H1 (cell line): ENCODE data around the gene NGFR. TPM values are rescaled to one million over a fixed set of nuclear protein-coding genes. Genes with fewer than 3 reads are reported as not detected.

Experiments
- CTCF ChIA-PET: fragments of 300-600 bp; sonication (Branson Sonifier 250); formaldehyde crosslinking; loops from one replicate; lab custom pipeline; 2021; ENCODE audit not compliant: partially characterized antibody; lab: Charles Lee
- POLR2A ChIA-PET: fragments of 300-600 bp; sonication (Branson Sonifier 250); formaldehyde crosslinking; loops from one replicate; lab custom pipeline; 2021; ENCODE audit warnings: inconsistent platforms; ENCODE audit not compliant: partially characterized antibody; lab: Charles Lee
- DNase-seq, 2 experiments: peaks; one replicate each; pipeline versions ENCODE4 v3.0.0 to v3.0.0-alpha.2; 2010 to 2022; ENCODE audit warnings: low spot score in 2 of 2, low read depth in 1 of 2, mixed read lengths in 1 of 2
- FAIRE-seq: peaks from 2 replicates; lab custom pipeline; 2011; peaks lifted over from hg19 to GRCh38; lab: Jason Lieb, UNC
- H2AFZ ChIP-seq: 2 replicates; pipeline ENCODE4 v1.8.1; 2012; ENCODE audit warnings: low read length, inconsistent platforms
- H2AK5ac ChIP-seq: 2 replicates; pipeline ENCODE4 v1.6.1; 2013; ENCODE audit warnings: low read depth, low read length
- H2BK120ac ChIP-seq: replicated peaks from 2 replicates; pipeline ENCODE3; 2013; ENCODE audit warnings: low read depth, low read length, inconsistent platforms
- H2BK12ac ChIP-seq: 2 replicates; pipeline ENCODE4 v1.6.1; 2013; ENCODE audit warnings: low read depth, low read length
- H2BK15ac ChIP-seq: 2 replicates; pipeline ENCODE4 v1.6.1; 2013; ENCODE audit warnings: low read length
- H2BK20ac ChIP-seq: 2 replicates; pipeline ENCODE4 v1.6.1; 2013; ENCODE audit warnings: low read length
- H2BK5ac ChIP-seq: 2 replicates; pipeline ENCODE4 v1.6.1; 2013; ENCODE audit warnings: low read depth, low read length
- H3K14ac ChIP-seq: 2 replicates; pipeline ENCODE4 v1.6.1; 2013; ENCODE audit warnings: inconsistent platforms; ENCODE audit not compliant: insufficient read length
- H3K18ac ChIP-seq: 2 replicates; pipeline ENCODE4 v1.6.1; 2013; ENCODE audit warnings: low read length; ENCODE audit errors: extremely low read depth
- H3K23ac ChIP-seq: 2 replicates; pipeline ENCODE4 v1.6.1; 2013; ENCODE audit warnings: inconsistent platforms; ENCODE audit not compliant: insufficient read length
- H3K23me2 ChIP-seq: 2 replicates; pipeline ENCODE4 v1.6.1; 2013; ENCODE audit warnings: low read depth, low read length
- H3K27ac ChIP-seq: 2 replicates; pipeline ENCODE4 v1.6.1; 2011; ENCODE audit warnings: low read depth, low read length, inconsistent platforms
- H3K27me3 ChIP-seq, 4 experiments: replicated peaks in 1 of 4; 1 replicate in 1 of 4; 2 replicates in 3 of 4; pipeline versions ENCODE4 v1.6.1 to v1.8.1; 2011 to 2013; ENCODE audit warnings: low read length in 3 of 4, mild to moderate bottlenecking in 3 of 4, inconsistent platforms in 2 of 4, mixed read lengths in 2 of 4, moderate library complexity in 1 of 4; ENCODE audit not compliant: control insufficient read depth in 3 of 4, insufficient read depth in 3 of 4; ENCODE audit errors: extremely low read depth in 1 of 4
- H3K36me3 ChIP-seq, 4 experiments: 2 replicates each; pipeline versions ENCODE4 v1.6.1 to v1.8.1; 2011 to 2013; ENCODE audit warnings: mild to moderate bottlenecking in 4 of 4, low read length in 3 of 4, moderate library complexity in 2 of 4, control low read depth in 1 of 4, inconsistent platforms in 1 of 4; ENCODE audit not compliant: insufficient read depth in 4 of 4, control insufficient read depth in 2 of 4
- H3K4ac ChIP-seq: replicated peaks from 2 replicates; pipeline ENCODE3; 2013; ENCODE audit warnings: low read length, low read depth, mixed read lengths, inconsistent platforms; ENCODE audit not compliant: insufficient read length
- H3K4me1 ChIP-seq, 4 experiments: replicated peaks in 1 of 4; 1 replicate in 1 of 4; 2 replicates in 3 of 4; pipeline versions ENCODE4 v1.6.1 to v1.8.1; 2011 to 2013; ENCODE audit warnings: low read length in 3 of 4, inconsistent platforms in 2 of 4, mixed read lengths in 1 of 4; ENCODE audit not compliant: insufficient read depth in 4 of 4, control insufficient read depth in 3 of 4
- H3K4me2 ChIP-seq, 2 experiments: 2 replicates each; pipeline versions ENCODE4 v1.6.1 to v1.8.1; 2011 to 2013; ENCODE audit warnings: low read depth in 2 of 2, low read length in 2 of 2, control low read depth in 1 of 2, inconsistent platforms in 1 of 2, mild to moderate bottlenecking in 1 of 2; ENCODE audit not compliant: insufficient read depth in 1 of 2
- H3K4me3 ChIP-seq, 4 experiments: fragments of 200-600, 300-600 bp in 1 of 4; sonication (generic), shearing (Covaris generic), sonication (Bioruptor Twin) in 1 of 4; 2 replicates each; pipeline versions ENCODE4 v1.5.1 to v1.8.1; 2011 to 2016; ENCODE audit warnings: low read length in 4 of 4, low read depth in 3 of 4, control low read depth in 2 of 4, inconsistent platforms in 2 of 4, mild to moderate bottlenecking in 2 of 4, mixed read lengths in 1 of 4, moderate library complexity in 1 of 4; ENCODE audit not compliant: insufficient read depth in 2 of 4; ENCODE audit errors: extremely low read depth in 1 of 4
- H3K56ac ChIP-seq: replicated peaks from 2 replicates; pipeline ENCODE3; 2013; ENCODE audit warnings: low read depth, mild to moderate bottlenecking, mixed read lengths, low read length, inconsistent platforms; ENCODE audit not compliant: insufficient read length
- H3K79me1 ChIP-seq: 2 replicates; pipeline ENCODE4 v1.6.1; 2013; ENCODE audit warnings: low read depth, low read length, control low read depth
- H3K79me2 ChIP-seq, 2 experiments: 2 replicates each; pipeline versions ENCODE4 v1.6.1 to v1.8.1; 2012 to 2013; ENCODE audit warnings: low read length in 2 of 2, mild to moderate bottlenecking in 2 of 2, inconsistent platforms in 1 of 2; ENCODE audit not compliant: insufficient read depth in 2 of 2, control insufficient read depth in 1 of 2
- H3K9ac ChIP-seq, 4 experiments: replicated peaks in 1 of 4; 1 replicate in 1 of 4; 2 replicates in 3 of 4; pipeline versions ENCODE4 v1.6.1 to v1.8.1; 2011 to 2013; ENCODE audit warnings: low read depth in 3 of 4, low read length in 3 of 4, control low read depth in 2 of 4, mild to moderate bottlenecking in 2 of 4, moderate library complexity in 2 of 4, inconsistent platforms in 1 of 4; ENCODE audit errors: extremely low read depth in 1 of 4
- H3K9me3 ChIP-seq, 2 experiments: 2 replicates each; pipeline versions ENCODE4 v1.6.1 to v1.8.1; 2012 to 2013; ENCODE audit warnings: mild to moderate bottlenecking in 2 of 2, moderate library complexity in 2 of 2, control low read depth in 1 of 2, inconsistent platforms in 1 of 2, low read depth in 1 of 2, low read length in 1 of 2, mixed read lengths in 1 of 2; ENCODE audit not compliant: insufficient read depth in 2 of 2
- H4K20me1 ChIP-seq, 2 experiments: replicated peaks in 1 of 2; 2 replicates each; pipeline versions ENCODE3 to v1.8.1; 2011 to 2013; ENCODE audit warnings: inconsistent platforms in 2 of 2, low read length in 2 of 2, mild to moderate bottlenecking in 1 of 2; ENCODE audit not compliant: insufficient read depth in 2 of 2, control insufficient read depth in 1 of 2
- H4K5ac ChIP-seq: 2 replicates; pipeline ENCODE4 v1.6.1; 2013; ENCODE audit warnings: low read length, low read depth, mixed read lengths, inconsistent platforms; ENCODE audit not compliant: insufficient read length
- H4K8ac ChIP-seq: 2 replicates; pipeline ENCODE4 v1.8.0; 2013; ENCODE audit warnings: mild to moderate bottlenecking, moderate library complexity, low read length, inconsistent platforms; ENCODE audit not compliant: insufficient read depth; ENCODE audit errors: extremely low read depth
- H4K91ac ChIP-seq: replicated peaks from 2 replicates; pipeline ENCODE3; 2013; ENCODE audit warnings: low read length, mixed read lengths, inconsistent platforms; ENCODE audit not compliant: insufficient read length
- BCL11A ChIP-seq, 2 experiments: IDR thresholded peaks; one replicate each; pipeline ENCODE4 v1.6.1; 2011; ENCODE audit warnings: low read depth in 2 of 2, low read length in 2 of 2, mild to moderate bottlenecking in 2 of 2
- CREB1 ChIP-seq: IDR thresholded peaks from 2 replicates; pipeline ENCODE4 v1.6.1; 2012; ENCODE audit warnings: inconsistent platforms
- EGR1 ChIP-seq: IDR thresholded peaks from 2 replicates; pipeline ENCODE4 v1.6.1; 2011; ENCODE audit warnings: low read depth, low read length, borderline replicate concordance
- GABPA ChIP-seq: IDR thresholded peaks from 2 replicates; pipeline ENCODE4 v1.6.1; 2011; ENCODE audit warnings: mild to moderate bottlenecking, low read length, moderate library complexity, borderline replicate concordance; ENCODE audit not compliant: insufficient read depth
- JUND ChIP-seq: IDR thresholded peaks from 2 replicates; pipeline ENCODE4 v1.6.1; 2011; ENCODE audit warnings: mild to moderate bottlenecking, improper control_type of control experiment, low read length
- KDM1A ChIP-seq: fragments of 200-600, 300-600 bp; sonication (generic); IDR thresholded peaks from 2 replicates; pipeline ENCODE4 v1.7.1; 2016; ENCODE audit warnings: mild to moderate bottlenecking, low read length, borderline replicate concordance
- KDM4A ChIP-seq: IDR thresholded peaks from one replicate; pipeline ENCODE4 v1.7.1; 2012; ENCODE audit warnings: low read depth, mild to moderate bottlenecking, moderate library complexity, low read length, inconsistent platforms; ENCODE audit not compliant: severe bottlenecking
- KDM5A ChIP-seq: fragments of 200-600 bp; IDR thresholded peaks from 2 replicates; pipeline ENCODE4 v1.7.1; 2012; ENCODE audit warnings: mild to moderate bottlenecking, low read length, inconsistent platforms, mixed read lengths
- NRF1 ChIP-seq: IDR thresholded peaks from 2 replicates; pipeline ENCODE4 v1.6.1; 2011; ENCODE audit warnings: mild to moderate bottlenecking, low read depth, low read length, improper control_type of control experiment
- POLR2A ChIP-seq, 2 experiments: IDR thresholded peaks; 1 replicate in 1 of 2; 2 replicates in 1 of 2; pipeline ENCODE4 v1.6.1; 2011; ENCODE audit warnings: low read depth in 2 of 2, low read length in 2 of 2, mild to moderate bottlenecking in 2 of 2; ENCODE audit errors: control extremely low read depth in 1 of 2
- POLR2AphosphoS5 ChIP-seq: IDR thresholded peaks from 2 replicates; pipeline ENCODE4 v1.6.1; 2011; ENCODE audit warnings: low read depth, low read length
- RXRA ChIP-seq: IDR thresholded peaks from 2 replicates; pipeline ENCODE4 v1.6.1; 2011; ENCODE audit warnings: low read depth, mild to moderate bottlenecking, low read length, moderate library complexity; ENCODE audit not compliant: insufficient read depth
- SP1 ChIP-seq: IDR thresholded peaks from 2 replicates; pipeline ENCODE4 v1.6.1; 2011; ENCODE audit warnings: low read depth, low read length
- SP2 ChIP-seq: IDR thresholded peaks from 2 replicates; pipeline ENCODE4 v1.6.1; 2012; ENCODE audit warnings: mild to moderate bottlenecking, low read length, inconsistent platforms
- TBP ChIP-seq: IDR thresholded peaks from 2 replicates; pipeline ENCODE4 v1.6.1; 2011; ENCODE audit warnings: low read depth, low read length, improper control_type of control experiment
- ZNF274 ChIP-seq: IDR thresholded peaks from 2 replicates; pipeline ENCODE4 v1.7.0; 2012; ENCODE audit warnings: low read length, borderline replicate concordance; ENCODE audit errors: extremely low read depth
- WGBS, 2 experiments: shearing (Covaris generic) in 1 of 2; methylation state at CpG; one replicate each; pipeline versions ENCODE4 v1.1.6 to v1.1.7; 2013 to 2015; ENCODE audit warnings: low lambda C conversion rate in 2 of 2, mixed read lengths in 2 of 2, inconsistent platforms in 1 of 2, low coverage in 1 of 2, missing lambda C conversion rate in 1 of 2; ENCODE audit not compliant: insufficient replicate concordance in 2 of 2, insufficient coverage in 1 of 2, insufficient read length in 1 of 2; ENCODE audit errors: extremely low coverage in 1 of 2, missing lambda C conversion rate in 1 of 2; 5-methylcytosine and 5-hydroxymethylcytosine counted together
- polyA plus RNA-seq, 7 experiments: library from polyadenylated mRNA; depleted of rRNA in 3 of 7; stranded (reverse) in 5 of 7; unstranded in 2 of 7; fragments of >200 nt in 5 of 7; fragments of 200-250 nt in 2 of 7; gene quantifications; 1 replicate in 5 of 7; 2 replicates in 1 of 7; 4 replicates in 1 of 7; pipeline versions ENCODE4 v1.2.1 to v1.2.3, GENCODE V29; 2011 to 2013; ENCODE audit warnings: missing spikeins in 2 of 7, mixed read lengths in 2 of 7
- total RNA-seq: library from RNA; stranded (reverse); fragmentation: NEBNext Ultra II Directional; extraction: Animal tissue kit (Norgen Biotek cat#: 25700); gene quantifications from 2 replicates; pipeline ENCODE4 v1.2.1, GENCODE V29; 2021

Gene NGFR
- total and polyA plus RNA-seq, 2 of the 8 experiments (the other 6 are each of a cell fraction or from before 2014, with no cell fraction given): 8.1 to 10.3 TPM

DNA sequence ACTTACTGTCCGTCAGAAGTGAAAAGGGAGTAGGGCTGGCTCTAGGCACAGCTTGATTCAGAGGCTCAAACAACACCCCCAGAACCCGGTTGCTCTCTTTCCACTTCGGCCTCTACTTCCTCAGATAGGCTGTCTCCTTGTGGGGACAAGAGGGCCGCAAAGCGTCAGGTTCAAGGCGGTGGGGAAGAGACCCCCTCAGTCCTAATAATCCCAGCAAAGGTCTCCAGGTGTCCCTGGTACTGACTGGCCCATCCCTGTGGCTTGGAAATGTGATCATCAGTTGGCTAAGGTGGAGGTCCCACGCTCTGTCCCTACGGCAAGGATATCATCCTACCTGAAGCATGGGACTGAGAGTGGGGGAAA, 26.0 kb downstream of the NGFR start:
- no peak overlapping the region for H3K27ac ChIP-seq
- no peak overlapping the region for H2AFZ ChIP-seq
- no peak overlapping the region for H4K5ac ChIP-seq
- H2BK120ac ChIP-seq: no peak overlapping the region
- H2BK15ac ChIP-seq: no peak overlapping the region
- no peak overlapping the region for H4K91ac ChIP-seq
- no peak for FAIRE-seq
- H3K23me2 ChIP-seq: no peaks in the 10 kb centered on the region
- H3K79me1 ChIP-seq: no peaks in the 10 kb centered on the region
- H2BK12ac ChIP-seq: no peak overlapping the region
- H3K79me2 ChIP-seq: no peaks in the 10 kb centered on the region
- H3K56ac ChIP-seq: no peak overlapping the region
- no peak overlapping the region for H4K8ac ChIP-seq
- no peak overlapping the region for H2BK5ac ChIP-seq
- no peak overlapping the region for H3K23ac ChIP-seq
- H2BK20ac ChIP-seq: no peak overlapping the region
- H3K36me3 ChIP-seq: no peaks in the 10 kb centered on the region
- H3K4me1 ChIP-seq: peaks cover 0 to 6% (median 3%) of the 10 kb centered on the region in 4 experiments; a peak in 5 of 7 replicates
- CTCF ChIA-PET: interaction anchor here (1.0 to 4.7 kb wide), 12 partner anchors 8 to 125 kb away, joined by 3 to 44 read pairs (median 4); no protein-coding TSS in a partner anchor
- 85% methylated on average over 8 of the region's 8 CpGs; no CpG with 5 or more reads in 1 of the 2 experiments for WGBS, 2 experiments
- no peaks in the 10 kb centered on the region for H3K9me3 ChIP-seq
- H2AK5ac ChIP-seq: no peak overlapping the region
- no peak overlapping the region for H3K4ac ChIP-seq
- POLR2A ChIA-PET: no interaction called here
- no peak overlapping the region for H3K4me3 ChIP-seq
- H4K20me1 ChIP-seq: no peaks in the 10 kb centered on the region
- no peak for DNase-seq
- no peak overlapping the region for H3K9ac ChIP-seq
- H3K4me2 ChIP-seq: no peak overlapping the region
- TF ChIP-seq KDM1A (no peak), SP2 (no peak), SP1 (no peak), ZNF274 (no peak), NRF1 (no peak), KDM4A (no peak), RXRA (no peak), JUND (no peak), POLR2AphosphoS5 (no peak), EGR1 (no peak), CREB1 (no peak), TBP (no peak), GABPA (no peak), POLR2A (IDR thresholded peaks at IDR 0.05; ENCODE audit: control extremely low read depth in 1 of 2, low read depth in 2 of 2, low read length in 2 of 2) (no peak), BCL11A (IDR thresholded peaks at IDR 0.05; ENCODE audit: low read depth in 2 of 2, low read length in 2 of 2) (no peak), KDM5A (no peak)
- TF ChIP-seq, all 59 proteins: peak for 0
- no peak overlapping the region for H3K14ac ChIP-seq
- H3K18ac ChIP-seq: no peak overlapping the region
- no peaks in the 10 kb centered on the region for H3K27me3 ChIP-seq
